GM12892 (cell line): ENCODE measurements around the gene NUDC.

ENCODE experiments used
- POLR2AphosphoS5 ChIP-seq: IDR thresholded peaks from 2 replicates; pipeline ENCODE4 v1.6.1; 2011; ENCODE audit warnings: low read depth, low read length, control low read depth
- TAF1 ChIP-seq: IDR thresholded peaks from 2 replicates; pipeline ENCODE4 v1.6.1; 2011; ENCODE audit warnings: low read depth, mild to moderate bottlenecking, control low read depth, low read length, borderline replicate concordance

DNA sequence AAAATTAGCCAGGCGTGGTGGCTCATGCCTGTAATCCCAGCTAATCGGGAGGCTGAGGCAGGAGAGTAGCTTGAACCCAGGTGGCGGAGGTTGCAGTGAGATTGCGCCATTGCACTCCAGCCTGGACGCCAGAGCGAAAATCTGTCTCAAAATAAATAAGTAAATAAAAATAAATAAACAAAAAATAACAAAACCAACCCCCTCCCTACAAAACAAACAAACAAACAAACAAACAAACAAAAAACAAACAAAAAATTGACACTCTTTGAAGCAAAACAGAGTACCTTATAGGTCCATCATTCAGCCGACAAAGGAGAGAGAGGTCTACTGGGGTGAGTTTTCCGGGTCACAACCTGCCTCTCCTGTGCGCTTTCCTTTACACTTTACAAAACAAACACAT is 44.1 kb downstream of the NUDC start:
- no peak for TF ChIP-seq TAF1
- TF ChIP-seq POLR2AphosphoS5, result no peak
